Measurements from ENCODE around the gene SLC25A22.

The SLC25A22 gene

DNA sequence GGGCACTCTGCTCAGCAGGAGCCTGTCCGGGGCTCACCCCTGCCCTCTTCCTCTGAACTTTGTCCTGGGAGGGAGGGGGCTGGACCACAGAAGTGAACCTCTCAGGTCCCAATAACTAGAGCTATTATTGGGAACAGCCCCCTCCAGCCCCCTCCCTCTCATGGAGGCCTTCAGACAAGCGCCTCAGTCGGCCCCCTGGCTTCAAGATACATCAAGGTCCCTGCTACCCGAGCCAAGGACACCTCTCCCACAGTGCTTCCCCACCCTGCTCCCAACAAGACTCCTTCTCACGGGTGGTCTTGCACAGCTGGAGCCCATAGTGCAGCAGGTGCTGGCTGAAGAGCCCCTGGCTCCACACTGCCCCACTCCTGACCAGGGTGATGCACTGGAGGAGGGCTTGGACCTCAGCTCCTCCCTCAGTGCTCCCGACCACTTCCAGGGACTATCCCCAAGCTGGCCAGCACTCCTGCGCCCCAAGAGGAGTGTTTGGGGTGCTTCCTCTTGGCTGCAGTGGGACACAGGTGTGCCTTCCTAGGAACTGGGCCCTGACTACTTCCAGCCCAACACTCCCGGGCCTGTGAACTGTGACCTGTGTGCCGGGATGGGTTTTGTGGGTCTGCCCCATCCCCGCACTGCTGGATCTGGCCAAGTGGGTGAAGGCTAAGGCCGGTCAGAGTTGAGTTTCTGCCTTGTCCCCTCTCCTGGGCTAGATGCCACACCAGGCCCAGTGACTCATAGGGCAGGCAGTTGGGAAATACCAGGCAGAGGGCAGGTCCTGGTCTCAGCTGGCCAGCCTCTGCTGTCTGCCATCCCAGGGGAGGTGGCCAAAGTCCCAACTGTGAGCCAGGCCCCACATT is 22.8 kb upstream of the SLC25A22 start:
- no peak for DNase-seq

DNA sequence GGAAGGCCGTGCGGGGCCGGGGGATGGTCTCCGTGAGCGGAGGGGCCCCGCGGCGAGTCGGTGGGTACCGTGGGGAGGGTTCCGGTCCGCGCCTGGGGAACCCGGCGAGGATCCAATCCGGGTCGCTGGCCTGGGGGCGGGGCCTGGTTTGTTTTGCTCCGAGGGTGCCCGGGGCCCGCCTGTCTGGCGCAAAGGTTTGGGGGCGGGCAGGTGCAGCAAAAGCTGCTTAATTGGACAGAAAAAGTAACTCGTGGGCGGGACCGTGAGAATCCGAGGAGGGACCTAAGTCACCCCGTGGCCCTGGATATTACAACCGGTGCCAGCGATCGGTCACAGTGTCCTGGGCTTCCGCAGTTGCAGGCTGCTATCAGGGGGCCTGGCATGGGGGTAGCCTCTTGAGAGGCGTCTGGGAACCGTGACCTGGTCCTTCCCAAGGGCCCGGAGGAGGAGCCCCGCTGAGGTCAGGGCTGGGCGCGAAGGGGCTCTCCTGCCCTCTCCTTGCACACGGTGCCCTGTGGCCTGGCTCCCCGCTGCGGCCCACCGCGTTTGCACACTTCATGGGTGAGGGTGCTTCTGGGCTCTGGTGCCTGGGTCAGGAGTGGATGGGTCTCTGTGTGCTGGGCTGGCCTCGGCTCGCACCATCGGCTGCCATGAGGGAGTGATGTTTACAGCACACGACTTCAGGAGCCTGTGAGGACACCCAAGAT is 22.0 kb upstream of the SLC25A22 start:
- no peak for DNase-seq

DNA sequence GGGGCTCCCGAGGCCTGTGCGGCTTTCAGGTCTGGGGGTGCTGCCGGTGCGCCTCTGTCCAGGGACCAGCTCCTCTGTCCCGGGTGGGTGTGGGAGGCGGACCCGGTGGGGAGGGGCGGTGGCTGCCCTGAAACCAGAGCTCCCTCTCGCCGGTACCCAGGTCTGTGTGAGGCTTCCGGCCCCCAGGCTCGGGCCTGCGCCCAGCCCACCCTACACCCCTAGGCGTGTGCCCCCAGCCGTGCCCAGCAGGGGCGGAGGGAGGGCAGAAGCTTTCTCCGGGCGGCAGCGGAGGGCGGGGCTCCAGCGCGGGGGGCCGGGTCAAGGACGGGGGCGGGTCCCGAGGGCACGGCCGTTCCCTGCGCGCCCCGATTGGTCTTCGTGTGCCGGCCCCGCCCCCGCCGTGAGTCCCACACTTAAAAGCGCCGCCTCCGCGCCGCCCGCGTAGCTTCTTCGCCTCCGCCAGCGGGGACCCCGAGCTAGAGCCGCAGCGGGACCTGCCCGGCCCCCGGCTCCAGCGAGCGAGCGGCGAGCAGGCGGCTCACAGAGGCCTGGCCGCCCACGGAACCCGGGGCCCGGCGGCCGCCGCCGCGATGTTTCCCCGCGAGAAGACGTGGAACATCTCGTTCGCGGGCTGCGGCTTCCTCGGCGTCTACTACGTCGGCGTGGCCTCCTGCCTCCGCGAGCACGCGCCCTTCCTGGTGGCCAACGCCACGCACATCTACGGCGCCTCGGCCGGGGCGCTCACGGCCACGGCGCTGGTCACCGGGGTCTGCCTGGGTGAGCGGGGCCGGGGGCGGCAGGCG is 21.2 kb upstream of the SLC25A22 start:
- peak; percentile 52 for DNase-seq

DNA sequence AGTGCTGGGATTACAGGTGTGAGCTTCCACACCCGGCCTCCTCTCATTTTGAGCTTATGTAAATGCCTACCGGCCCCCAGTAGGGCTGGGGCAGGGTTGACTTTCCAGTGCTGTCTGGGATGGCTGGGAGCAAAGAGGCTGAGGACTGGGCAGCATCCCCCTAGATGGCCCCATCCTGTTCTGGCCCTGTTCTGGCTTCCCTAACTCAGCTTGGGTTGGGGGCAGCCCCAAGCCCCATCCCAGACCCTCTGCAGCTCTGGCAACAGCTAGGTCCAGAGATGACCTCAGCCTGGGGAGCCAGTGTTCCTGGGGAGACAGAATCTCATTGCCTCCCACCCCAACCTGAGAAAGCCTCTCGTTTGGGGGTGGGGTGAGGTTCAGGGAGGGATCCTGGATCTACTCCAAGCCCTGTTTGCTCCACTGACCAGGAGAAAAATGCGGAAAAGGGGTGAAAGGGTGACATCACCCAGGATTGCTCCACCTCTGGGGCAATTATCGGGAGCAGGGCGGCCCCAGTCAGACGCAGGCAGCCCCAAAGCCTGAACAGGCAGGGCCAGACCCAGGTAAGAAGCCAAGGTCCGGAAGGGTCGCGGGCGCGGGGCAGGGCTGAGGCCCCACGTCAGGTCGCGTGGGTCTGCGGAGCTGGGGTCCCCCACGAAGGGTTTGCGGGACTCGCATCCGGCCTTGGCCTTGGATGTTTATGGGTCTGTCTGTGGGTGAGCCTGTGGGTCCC is 20.5 kb upstream of the SLC25A22 start, which contains the start of gene PNPLA2:
PNPLA2 (plus strand) TSS at position 519 of the 733 bp plus-strand sequence. CDS start 805 bp downstream, outside the sequence.
- DNase-seq: no peak

DNA sequence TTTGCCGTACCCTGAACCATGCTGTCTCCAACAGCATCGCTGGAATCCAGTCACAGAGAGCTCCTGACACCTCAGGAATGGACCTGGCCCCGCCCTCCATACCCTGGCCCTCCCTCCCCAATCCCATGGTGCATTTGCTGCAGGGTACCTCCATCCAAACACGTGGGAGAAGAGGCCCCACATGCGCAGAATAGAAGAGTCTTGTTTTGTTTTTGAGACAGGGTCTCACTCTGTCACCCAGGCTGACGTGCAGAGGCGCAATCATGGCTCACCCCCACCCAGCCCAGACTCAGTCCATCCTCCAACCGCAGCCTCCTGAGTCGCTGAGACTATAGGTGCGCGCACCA is 18.3 kb upstream of the SLC25A22 start:
- DNase-seq: no peak

DNA sequence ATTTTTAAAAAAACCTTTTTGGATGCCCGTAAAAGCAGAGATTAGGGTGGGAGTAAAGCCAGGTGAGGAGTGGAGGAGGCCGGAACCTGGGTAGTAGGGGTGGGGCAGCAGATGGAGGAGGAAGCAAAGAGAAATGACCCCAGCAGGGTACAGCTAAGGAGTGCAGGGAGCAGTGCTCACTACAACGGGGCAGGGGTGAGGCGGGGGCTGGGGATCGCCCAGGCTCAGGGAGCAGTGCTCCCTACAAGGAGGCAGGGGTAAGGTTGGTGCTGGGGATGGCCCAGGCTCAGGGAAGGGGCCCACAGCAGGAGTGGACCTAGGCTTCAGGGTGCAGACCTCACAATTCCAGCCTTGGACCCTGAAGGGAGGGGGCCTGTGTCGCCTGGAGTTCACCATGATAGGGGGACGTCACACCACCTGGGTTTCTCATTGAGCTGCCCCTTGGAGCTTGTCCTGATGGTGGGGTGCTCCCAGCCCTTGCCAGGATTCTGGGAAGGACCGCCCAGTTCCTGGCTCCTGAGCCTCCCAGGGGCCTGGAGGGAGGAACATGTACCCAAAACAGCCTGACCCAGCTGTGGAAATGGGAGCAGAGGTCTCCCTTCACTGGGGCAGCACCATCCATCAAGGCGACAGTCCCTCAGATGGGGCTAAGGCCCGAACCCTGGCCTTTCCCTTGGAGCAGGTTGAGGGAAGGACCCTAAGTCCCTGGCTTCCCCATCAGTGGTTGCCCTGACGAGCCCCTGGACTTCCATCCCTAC is 17.8 kb upstream of the SLC25A22 start:
- no peak for DNase-seq

DNA sequence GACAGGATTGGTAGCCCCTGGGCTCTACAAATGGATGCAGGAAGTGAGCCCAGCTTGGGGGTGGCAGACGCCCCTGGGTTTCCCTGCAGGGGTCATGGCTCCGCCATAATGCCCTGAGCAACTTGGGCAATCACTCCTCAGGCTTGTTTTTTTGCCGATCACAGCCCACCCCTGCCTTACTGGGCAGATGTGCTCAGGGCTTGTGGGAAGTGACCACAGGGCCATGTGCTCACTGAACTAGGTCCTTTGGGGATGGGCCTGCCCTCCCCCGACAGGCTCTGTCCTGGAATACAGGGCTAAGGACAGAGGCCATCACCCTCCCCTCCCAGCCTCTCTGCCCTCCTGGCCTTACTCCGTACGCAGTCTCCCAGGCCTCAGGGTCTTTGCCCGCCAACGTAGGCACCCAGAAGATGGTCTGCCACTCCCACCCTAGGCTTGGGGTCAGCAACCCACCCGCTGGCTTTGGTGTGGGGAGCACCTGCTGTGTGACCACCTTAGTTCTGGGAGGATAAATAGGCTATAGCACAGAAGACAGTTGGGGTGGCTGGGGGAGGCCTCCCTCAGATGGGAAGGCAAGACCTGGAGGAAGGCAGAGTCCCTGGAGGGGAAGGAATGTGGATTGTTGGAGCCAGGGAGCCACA is 15.5 kb upstream of the SLC25A22 start:
- DNase-seq: no peak

DNA sequence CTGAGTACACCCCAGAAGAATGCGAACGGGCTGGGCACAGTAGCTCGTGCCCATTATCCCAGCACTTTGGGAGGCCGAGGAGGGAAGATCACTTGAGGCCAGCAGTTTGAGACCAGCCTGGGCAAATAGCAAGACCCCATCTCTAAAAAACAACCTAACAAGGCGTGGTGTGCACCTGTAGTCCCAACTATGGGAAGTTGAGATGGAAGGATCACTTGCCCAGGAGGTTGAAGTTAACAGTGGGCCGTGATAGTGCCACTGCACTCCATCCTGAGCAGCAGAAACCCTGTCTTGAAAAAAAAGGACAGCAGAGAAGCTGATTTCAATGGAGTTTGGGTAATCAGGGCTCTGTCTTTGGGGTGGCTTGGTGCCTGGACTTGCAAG is 15.0 kb upstream of the SLC25A22 start:
- no peak for DNase-seq

DNA sequence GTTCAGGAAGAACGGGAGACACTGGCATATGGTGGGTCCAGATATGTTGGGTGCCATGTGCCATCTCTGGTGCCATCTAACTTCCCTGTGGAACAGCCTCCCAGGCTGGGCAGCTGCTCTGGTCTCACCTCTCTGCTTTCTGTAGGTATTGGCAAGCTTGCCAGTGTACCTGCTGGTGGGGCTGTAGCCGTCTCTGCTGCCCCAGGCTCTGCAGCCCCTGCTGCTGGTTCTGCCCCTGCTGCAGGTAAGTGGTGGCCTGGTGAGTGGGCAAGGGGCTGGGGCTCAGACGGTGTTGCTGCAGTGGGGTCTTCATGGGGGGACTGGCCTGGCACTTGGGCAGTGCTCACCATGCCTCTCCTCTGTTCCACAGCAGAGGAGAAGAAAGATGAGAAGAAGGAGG is 14.3 kb upstream of the SLC25A22 start:
- no peak for DNase-seq

DNA sequence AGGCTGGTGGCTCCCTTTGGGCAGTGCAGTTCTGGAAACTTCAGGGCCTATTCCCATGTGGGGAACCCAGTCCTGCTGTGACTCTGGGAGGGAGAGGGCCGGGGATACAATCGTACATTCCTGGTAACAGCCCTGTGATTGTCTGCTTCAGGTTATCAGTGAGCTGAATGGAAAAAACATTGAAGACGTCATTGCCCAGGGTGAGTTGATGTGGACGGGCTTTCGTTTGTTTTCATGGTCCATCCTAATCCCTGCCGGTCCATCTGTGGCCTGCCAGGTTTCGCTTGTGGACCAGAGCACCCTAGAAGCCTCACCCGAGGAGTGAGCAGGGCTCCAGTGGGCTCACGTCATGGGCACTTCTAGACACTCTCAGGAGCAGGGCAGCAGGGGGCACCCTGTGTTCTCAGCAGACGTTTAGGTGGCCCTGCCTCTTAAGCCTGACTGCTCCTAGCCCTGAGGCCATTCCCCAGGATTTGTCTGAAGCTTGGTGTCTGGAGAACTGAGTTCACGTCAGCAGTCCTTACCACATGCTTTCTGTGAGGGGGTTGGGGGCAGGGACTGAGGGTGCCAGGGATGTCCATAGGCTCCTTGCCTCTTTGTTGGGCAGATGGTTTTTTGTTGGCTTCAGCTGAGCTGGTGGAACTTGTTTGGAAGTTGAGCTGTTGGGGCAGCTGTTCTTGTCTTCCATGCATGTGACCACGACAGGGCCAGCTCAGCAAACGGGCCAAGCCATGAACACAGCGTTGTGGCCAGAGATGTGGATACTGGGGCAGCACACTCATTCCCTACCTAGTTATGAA is 13.6 kb upstream of the SLC25A22 start:
- no peak for DNase-seq

DNA sequence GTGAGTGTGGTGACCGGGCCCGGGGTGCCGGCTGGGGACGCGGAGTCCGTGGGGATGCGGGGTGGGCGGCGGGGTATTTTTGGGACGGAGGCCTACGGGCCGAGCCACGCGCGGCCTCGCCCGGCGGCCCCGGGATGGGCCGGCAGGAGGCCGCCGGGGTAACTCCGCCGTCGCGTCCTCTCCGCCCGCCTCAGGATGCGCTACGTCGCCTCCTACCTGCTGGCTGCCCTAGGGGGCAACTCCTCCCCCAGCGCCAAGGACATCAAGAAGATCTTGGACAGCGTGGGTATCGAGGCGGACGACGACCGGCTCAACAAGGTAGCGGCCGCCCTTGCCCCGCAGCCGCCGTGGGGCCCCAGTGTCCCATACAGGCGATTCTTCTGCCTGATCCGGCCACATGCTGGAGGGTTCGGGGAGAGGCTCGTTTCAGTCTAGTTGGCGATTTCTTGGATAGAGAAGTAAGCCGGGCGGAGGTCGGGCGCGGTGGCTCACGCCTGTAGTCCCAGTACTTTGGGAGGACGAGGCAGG is 12.0 kb upstream of the SLC25A22 start:
- DNase-seq: no peak

DNA sequence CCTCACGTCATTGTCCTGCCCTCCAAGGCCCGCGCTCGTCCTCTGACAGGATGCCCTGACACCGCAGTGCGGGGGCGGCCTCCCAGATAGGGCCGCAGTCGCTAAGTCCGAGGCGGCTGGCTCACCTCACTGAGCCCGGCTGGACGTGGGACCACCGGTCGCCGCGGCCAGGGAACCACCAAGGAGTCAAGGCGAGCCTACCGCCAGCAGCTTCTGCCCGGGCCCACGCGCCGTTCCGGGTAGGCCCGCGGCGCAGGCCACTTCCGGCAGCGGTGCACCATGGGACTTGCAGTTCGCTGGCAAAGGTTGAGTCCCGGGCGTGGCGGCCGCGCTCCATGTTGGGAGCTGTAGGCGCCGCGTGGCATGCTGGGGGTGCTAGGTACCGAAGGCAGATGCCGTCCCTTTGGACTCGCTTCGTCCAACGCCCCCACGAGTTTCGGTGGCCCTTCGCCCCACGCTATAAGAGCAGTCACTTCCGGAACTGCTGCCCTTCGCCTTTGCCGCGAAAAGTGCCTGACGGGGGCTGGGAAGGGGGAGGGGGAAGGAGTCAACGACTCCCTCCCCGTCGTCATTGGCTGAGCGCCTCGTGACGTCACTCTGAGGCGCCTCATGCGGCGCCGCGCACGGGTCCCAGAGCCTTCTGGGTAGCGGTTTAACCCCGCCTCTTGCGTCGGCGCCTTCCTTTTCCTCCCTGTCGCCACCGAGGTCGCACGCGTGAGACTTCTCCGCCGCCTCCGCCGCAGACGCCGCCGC is 11.4 kb upstream of the SLC25A22 start, which contains the start of gene RPLP2:
RPLP2 (plus strand) TSS at position 681 of the 753 bp plus-strand sequence. CDS start 268 bp downstream, outside the sequence.
- DNase-seq: peak; percentile 86

DNA sequence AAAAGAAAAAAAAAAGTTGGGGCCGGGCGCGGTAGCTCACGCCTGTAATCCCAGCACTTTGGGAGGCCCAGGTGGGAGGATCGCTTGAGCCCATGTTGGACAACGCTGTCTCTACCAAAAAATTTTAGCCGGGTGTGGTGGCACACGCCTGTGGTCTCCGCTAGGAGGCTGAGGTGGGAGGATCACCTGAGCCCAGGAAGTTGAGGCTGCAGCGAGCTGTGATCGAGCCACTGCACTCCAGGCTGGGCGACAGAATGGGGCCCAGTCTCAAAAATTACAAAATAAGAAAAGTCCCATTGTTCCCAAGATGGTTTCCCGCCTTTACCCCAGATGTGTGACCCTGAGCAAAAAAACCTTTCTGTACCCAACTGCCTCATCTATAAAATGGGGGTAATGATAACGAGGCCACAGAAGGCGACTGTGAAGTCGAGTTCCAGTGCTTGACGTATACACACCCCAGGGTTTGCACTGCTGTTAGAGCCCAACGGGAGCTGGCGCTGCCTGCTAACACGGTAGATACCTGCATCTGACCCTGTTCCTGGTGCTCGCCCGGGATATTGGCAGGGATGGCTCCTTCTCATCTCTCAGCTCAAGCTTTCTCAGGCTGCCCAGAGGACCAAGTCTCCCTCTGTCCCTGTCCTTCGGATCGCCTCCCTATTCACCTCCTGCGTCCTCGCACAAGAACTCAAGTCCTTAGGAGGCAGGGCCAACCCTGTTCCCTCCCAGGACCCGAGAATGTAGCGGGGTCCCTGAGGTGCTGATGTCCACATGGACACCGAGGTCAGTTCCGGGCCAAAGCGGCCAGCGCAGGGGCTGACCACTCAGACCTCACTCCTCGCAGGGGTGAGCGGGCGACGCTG is 10.6 kb upstream of the SLC25A22 start:
- no peak for DNase-seq

DNA sequence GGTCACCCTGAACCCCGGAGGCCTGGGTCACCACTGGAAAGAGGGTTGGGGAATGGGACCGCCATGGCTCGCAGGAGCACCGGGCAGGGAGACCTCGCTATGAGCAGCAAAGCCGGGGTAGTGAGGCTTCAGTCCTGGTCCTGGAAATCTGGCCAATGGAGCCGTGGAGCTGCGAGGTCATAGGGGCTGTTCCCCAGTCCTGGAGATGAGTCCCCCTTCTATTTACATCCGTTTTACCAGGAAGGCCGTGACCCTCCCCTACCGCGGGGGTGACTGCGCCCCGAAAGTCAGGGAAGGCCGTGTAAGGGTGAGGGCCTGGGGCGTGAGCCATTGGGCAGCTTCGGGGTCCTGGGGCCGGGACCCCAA is 6.5 kb upstream of the SLC25A22 start:
- DNase-seq: no peak

DNA sequence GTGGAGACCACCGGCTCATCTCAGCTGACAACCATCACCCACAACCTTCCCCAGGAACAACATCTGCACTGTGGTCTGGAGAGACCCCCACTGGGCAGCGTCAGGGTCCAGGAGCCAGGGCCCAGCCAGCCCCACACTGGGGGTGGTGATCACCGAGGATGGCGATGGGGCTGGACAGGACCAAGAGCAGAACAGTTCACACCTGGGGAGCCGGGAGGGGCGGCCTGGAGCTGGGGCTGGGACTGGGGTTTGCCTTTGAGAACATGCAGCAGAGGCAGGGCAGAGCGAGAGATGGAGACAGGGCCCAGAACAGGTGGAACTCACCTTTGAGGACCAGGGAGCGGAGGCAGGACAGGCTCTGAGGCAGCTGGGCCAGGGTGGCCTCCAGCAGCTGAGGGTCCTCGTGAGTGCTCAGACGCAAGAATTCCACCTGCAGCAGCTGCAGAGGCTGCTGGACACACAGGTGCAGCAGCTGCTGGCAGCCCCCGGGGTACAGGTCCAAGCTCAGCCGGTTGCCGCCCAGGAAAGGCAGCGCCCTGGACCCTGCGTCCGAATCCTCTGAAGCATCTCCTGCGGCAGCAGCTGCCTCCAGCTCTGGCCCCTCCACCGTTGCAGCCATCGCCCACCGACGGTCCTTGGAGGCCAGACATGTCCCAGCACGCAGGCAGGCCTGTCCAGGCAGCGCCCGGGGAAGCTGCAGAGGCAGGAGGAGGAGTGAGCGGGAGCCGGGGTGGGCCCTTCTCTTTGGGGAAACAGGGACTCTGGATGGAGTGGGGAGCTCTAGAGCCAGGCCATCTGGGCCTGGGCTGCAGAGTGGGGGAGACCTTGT is 5.9 kb upstream of the SLC25A22 start:
- DNase-seq: peak; percentile 25

DNA sequence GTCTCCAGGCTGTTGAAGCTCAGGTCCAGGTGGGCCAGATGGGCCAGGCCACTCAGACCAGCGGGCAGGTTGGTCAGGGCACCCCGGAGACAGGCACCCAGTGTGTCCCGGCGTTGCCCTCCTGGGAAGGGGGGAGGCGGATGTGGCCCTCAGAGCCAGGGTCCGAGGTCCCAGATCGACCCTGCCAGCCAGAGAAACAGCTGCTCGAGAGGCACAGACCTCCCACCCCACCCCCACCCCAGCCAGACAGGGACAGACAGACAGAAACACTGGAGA is 5.3 kb upstream of the SLC25A22 start:
- DNase-seq: no peak

DNA sequence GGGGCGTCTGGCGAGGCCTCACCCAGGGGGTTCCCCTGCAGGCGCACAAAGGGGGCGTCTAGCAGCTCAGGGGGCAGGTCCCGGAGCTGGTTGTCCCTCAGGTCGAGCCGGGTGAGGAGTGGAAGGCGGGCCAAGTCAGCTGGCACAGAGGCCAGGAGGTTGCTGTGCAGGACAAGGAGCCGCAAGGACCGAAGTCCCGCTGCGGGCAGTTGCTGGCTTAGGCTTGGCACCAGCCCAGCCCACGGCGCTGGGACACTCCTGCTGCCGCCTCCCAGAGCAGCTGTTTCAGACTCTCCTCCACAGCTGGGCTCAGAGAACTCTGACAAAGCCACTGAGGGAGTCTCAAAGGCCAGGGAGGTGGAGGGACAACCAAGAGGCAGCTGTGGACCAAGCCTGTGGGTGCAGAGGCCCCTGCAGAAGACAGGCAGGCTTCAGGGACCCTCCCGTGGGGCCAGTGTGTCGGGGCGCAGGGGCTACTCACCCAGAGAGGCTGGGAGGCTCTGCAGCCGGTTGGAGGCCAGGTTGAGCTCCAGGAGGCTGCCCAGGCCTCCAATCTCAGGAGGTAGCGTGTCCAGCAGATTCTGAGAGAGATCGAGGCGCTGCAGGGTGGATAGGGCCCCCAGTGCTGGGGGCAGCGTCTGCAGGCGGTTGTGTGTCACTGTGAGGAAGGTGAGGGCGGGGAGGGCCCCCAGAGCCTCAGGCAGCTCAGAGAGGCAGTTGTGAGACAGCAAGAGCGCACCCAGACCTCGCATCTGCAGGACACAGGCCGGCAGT is 4.8 kb upstream of the SLC25A22 start:
- no peak for DNase-seq
